Mesenchymal stem cell (in vitro differentiated cells and primary cell): ENCODE measurements around the gene PAEP.

Experiments used
- DNase-seq: peaks from one replicate; pipeline ENCODE4 v3.0.0-alpha.2; 2013
- H2AFZ ChIP-seq: one replicate; pipeline ENCODE4 v1.6.1; 2013; ENCODE audit warnings: low read depth, mild to moderate bottlenecking, control low read depth, inconsistent platforms, low read length, moderate library complexity
- H2AK5ac ChIP-seq: 2 replicates; pipeline ENCODE4 v1.6.1; 2013; ENCODE audit warnings: low read length, moderate library complexity, mild to moderate bottlenecking, inconsistent platforms; ENCODE audit not compliant: severe bottlenecking
- H2BK120ac ChIP-seq: one replicate; pipeline ENCODE4 v1.6.1; 2013; ENCODE audit warnings: low read depth, mild to moderate bottlenecking, inconsistent platforms, low read length, moderate library complexity
- H2BK12ac ChIP-seq, 2 experiments: one replicate each; pipeline ENCODE4 v1.6.1; 2013; ENCODE audit warnings: inconsistent platforms in 2 of 2, low read length in 2 of 2, mild to moderate bottlenecking in 2 of 2, moderate library complexity in 2 of 2, control low read depth in 1 of 2
- H2BK15ac ChIP-seq: one replicate; pipeline ENCODE4 v1.6.1; 2013; ENCODE audit warnings: mild to moderate bottlenecking, low read depth, inconsistent platforms; ENCODE audit not compliant: poor library complexity, severe bottlenecking
- H2BK5ac ChIP-seq: 2 replicates; pipeline ENCODE4 v1.6.1; 2013; ENCODE audit warnings: low read depth, mild to moderate bottlenecking, low read length, control low read depth, inconsistent platforms; ENCODE audit not compliant: poor library complexity, severe bottlenecking
- H3K14ac ChIP-seq, 2 experiments: one replicate each; pipeline ENCODE4 v1.6.1; 2013; ENCODE audit warnings: inconsistent platforms in 2 of 2, low read length in 2 of 2, control low read depth in 1 of 2, mild to moderate bottlenecking in 1 of 2, moderate library complexity in 1 of 2
- H3K18ac ChIP-seq, 2 experiments: one replicate each; pipeline ENCODE4 v1.6.1; 2013; ENCODE audit warnings: inconsistent platforms in 2 of 2, low read length in 2 of 2, control low read depth in 1 of 2, low read depth in 1 of 2, mild to moderate bottlenecking in 1 of 2
- H3K23ac ChIP-seq, 2 experiments: one replicate each; pipeline ENCODE4 v1.6.1; 2013; ENCODE audit warnings: inconsistent platforms in 2 of 2, low read length in 2 of 2, mild to moderate bottlenecking in 2 of 2, moderate library complexity in 2 of 2, control low read depth in 1 of 2
- H3K27ac ChIP-seq: 2 replicates; pipeline ENCODE4 v1.5.1; 2013; ENCODE audit warnings: mild to moderate bottlenecking, moderate library complexity, low read length, control low read depth, inconsistent platforms; ENCODE audit not compliant: poor library complexity, severe bottlenecking
- H3K27me3 ChIP-seq, 2 experiments: 2 replicates each; pipeline versions ENCODE4 v1.6.1 to v1.7.0; 2013; ENCODE audit warnings: low read length in 2 of 2, mild to moderate bottlenecking in 2 of 2, moderate library complexity in 2 of 2, control low read depth in 1 of 2, inconsistent platforms in 1 of 2; ENCODE audit not compliant: control insufficient read depth in 1 of 2, insufficient read depth in 1 of 2
- H3K36me3 ChIP-seq, 2 experiments: 2 replicates each; pipeline versions ENCODE4 v1.6.1 to v1.7.0; 2013; ENCODE audit warnings: low read length in 2 of 2, control low read depth in 1 of 2, inconsistent platforms in 1 of 2, low read depth in 1 of 2, mild to moderate bottlenecking in 1 of 2; ENCODE audit not compliant: insufficient read depth in 2 of 2, control insufficient read depth in 1 of 2
- H3K4ac ChIP-seq, 2 experiments: one replicate each; pipeline ENCODE4 v1.6.1; 2013; ENCODE audit warnings: inconsistent platforms in 2 of 2, low read length in 2 of 2, mild to moderate bottlenecking in 2 of 2, moderate library complexity in 2 of 2, control low read depth in 1 of 2, low read depth in 1 of 2
- H3K4me1 ChIP-seq: 2 replicates; pipeline ENCODE4 v1.6.1; 2013; ENCODE audit warnings: low read depth, low read length, control low read depth; ENCODE audit not compliant: control insufficient read depth, insufficient read depth
- H3K4me2 ChIP-seq: 2 replicates; pipeline ENCODE4 v1.6.1; 2013; ENCODE audit warnings: low read length, mild to moderate bottlenecking, inconsistent platforms; ENCODE audit not compliant: poor library complexity, severe bottlenecking
- H3K4me3 ChIP-seq, 2 experiments: 2 replicates each; pipeline versions ENCODE4 v1.5.1 to v1.7.0; 2013; ENCODE audit warnings: low read length in 2 of 2, mild to moderate bottlenecking in 2 of 2, control low read depth in 1 of 2, low read depth in 1 of 2; ENCODE audit not compliant: insufficient read depth in 1 of 2
- H3K79me1 ChIP-seq: replicated peaks from 2 replicates; pipeline ENCODE4 v1.6.1; 2013; ENCODE audit warnings: mild to moderate bottlenecking, control low read depth, low read length, inconsistent platforms; ENCODE audit not compliant: poor library complexity, severe bottlenecking
- H3K9ac ChIP-seq: 2 replicates; pipeline ENCODE4 v1.7.0; 2013; ENCODE audit warnings: mild to moderate bottlenecking, low read length, moderate library complexity
- H3K9me3 ChIP-seq: 2 replicates; pipeline ENCODE4 v1.7.0; 2013; ENCODE audit warnings: mild to moderate bottlenecking, low read length; ENCODE audit not compliant: control insufficient read depth
- H4K8ac ChIP-seq: one replicate; pipeline ENCODE4 v1.6.1; 2013; ENCODE audit warnings: inconsistent platforms, mild to moderate bottlenecking, low read length, moderate library complexity
- H4K91ac ChIP-seq: one replicate; pipeline ENCODE4 v1.6.1; 2013; ENCODE audit warnings: mild to moderate bottlenecking, low read length, inconsistent platforms
- WGBS: methylation state at CpG from one replicate; pipeline ENCODE4 v1.1.7; 2013; ENCODE audit warnings: mixed read lengths; 5-methylcytosine and 5-hydroxymethylcytosine counted together

Gene PAEP

DNA sequence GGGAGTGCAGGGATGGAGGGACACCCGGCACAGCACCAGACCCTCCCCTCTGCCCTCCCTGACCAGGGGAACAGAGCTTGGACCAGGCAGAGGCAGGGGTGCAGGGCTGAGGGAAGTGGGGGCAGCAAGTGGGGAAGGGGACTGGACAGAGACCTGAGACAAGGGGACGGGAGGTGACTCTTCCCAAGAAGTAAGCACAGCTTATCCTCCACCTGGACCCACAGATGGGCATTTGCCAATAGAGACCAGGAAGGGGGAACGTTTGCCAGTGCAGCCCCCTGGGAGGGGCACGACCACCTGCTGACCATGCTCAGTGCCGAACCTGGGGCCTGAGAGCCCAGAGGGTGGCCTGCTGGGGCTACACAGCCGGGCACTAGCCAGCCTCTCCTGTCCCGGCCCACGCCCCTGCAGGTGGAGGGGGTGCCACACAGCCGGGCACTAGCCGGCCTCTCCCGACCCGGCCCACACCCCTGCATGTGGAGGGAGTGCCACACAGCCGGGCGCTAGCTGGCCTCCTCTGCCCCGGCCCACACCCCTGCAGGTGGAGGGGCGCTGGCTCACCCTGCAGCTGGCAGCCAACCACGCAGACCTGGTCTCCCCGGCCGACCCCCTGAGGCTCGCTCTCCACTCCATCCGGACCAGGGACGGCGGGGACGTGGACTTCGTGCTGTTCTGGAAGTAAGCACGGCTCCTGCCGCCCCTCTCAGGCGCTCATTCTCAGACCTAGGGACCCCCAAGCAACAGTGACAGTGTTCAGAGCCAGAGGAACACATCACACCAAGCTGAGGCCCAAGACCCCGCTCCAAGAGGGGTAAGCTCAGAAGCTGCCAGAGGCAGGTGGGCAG is 53.5 kb downstream of the PAEP start:
- 86% methylated on average over 28 of the region's 29 CpGs for WGBS

DNA sequence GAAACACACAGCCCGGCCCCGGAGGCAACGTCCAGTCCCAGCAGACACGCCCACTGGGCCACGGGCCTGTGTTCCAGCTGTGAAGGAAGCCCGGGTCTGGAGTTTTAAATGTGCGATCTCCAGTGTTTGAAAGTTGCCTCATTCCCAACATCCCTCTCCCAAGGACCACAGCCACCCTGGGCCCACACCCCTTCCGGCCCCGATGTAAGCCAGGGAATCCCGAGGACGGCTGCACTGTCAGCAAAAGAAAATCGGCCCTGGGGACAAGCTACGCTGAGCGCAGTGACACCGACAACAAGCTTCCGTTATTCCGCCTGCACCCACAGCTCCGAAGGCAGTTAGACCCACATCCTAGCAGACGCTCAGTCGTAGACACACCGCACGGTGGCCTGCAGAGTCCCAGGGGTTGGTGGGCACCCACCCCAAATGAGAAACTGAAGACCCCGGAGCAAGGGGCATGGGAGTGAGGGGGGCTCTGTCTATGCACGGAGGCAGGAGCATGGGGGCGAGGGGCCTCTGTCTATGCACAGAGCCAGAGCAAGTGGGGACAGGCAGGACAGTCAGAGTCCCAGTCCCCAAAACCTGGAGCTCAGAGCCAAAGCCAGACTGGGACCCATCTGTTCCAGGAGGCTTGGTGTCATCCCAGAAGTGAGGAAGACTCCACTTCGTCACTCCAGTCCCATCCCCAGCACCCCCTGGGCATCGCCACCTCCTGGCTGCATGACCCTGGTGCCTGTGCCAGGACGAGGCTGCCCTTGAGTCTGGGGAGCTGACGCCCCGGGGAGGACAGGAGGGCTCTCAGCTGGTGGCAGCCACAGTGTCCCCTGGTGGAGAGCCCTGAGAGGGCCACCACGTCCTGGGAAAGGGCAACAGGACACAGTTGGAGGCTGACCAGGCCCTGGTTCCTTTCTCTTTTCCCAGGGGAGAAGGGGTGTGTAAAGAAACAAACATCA is 54.4 kb downstream of the PAEP start:
- Histone ChIP-seq H2AK5ac (no peak overlapping the region), H2BK12ac (no peak overlapping the region), H3K9me3 (no peaks in the 10 kb centered on the region), H3K27me3 (peaks cover 0 to 65% of the 10 kb centered on the region in 2 experiments), H3K4me3 (no peak overlapping the region), H3K4ac (no peak overlapping the region), H3K27ac (no peak overlapping the region), H3K23ac (no peak overlapping the region), H3K36me3 (no peaks in the 10 kb centered on the region), H3K18ac (no peak overlapping the region), H2BK120ac (no peak overlapping the region), H3K4me1 (peaks cover 3% of the 10 kb centered on the region), H3K14ac (no peak overlapping the region), H3K9ac (no peak overlapping the region), H3K4me2 (no peak overlapping the region), H2BK15ac (no peak overlapping the region), H2BK5ac (no peak overlapping the region), H4K91ac (no peak overlapping the region), H4K8ac (no peak overlapping the region), H3K79me1 (no peaks in the 10 kb centered on the region), H2AFZ (no peak overlapping the region)
- no peak for DNase-seq
- 77% methylated on average over 30 of the region's 31 CpGs for WGBS

More for the DNA sequence above, 53.5 kb downstream of the PAEP start:
- Histone ChIP-seq H3K14ac (no peak overlapping the region), H3K4me3 (no peak overlapping the region), H3K36me3 (no peaks in the 10 kb centered on the region), H2AFZ (no peak overlapping the region), H3K23ac (no peak overlapping the region), H3K4me1 (peaks cover 3% of the 10 kb centered on the region), H4K91ac (peak overlapping the region; percentile 8), H3K4ac (no peak overlapping the region), H2BK12ac (no peak overlapping the region), H4K8ac (no peak overlapping the region), H3K79me1 (no peaks in the 10 kb centered on the region), H3K4me2 (no peak overlapping the region), H2AK5ac (no peak overlapping the region), H3K18ac (no peak overlapping the region), H3K9ac (no peak overlapping the region), H2BK15ac (no peak overlapping the region), H3K27me3 (peaks cover 0 to 62% of the 10 kb centered on the region in 2 experiments), H3K27ac (no peak overlapping the region), H2BK5ac (no peak overlapping the region), H2BK120ac (no peak overlapping the region), H3K9me3 (no peaks in the 10 kb centered on the region)
- DNase-seq: no peak
